ENCODE measurements around the gene ANOS1. TPM values are rescaled to one million over a fixed set of nuclear protein-coding genes. Genes with fewer than 3 reads are reported as not detected.
A peak's percentile ranks its signal among the peaks of the same experiment; 100 is the strongest.

The ANOS1 gene
- total RNA-seq, 2 donors from 2014 or later: 23.6 to 31.9 TPM

GRCh38 chrX:8755813-8756212, 23.9 kb upstream of the ANOS1 start:
- Histone ChIP-seq H3K4me1 (replicated peaks) (no peaks in the 10 kb centered on the region), H3K4me3 (no peak overlapping the region), H3K9me3 (no peaks in the 10 kb centered on the region), H3K36me3 (no peaks in the 10 kb centered on the region), H3K27ac (no peak overlapping the region), H3K27me3 (replicated peaks; ENCODE audit: insufficient read depth) (no peaks in the 10 kb centered on the region)
- no peak for DNase-seq (ENCODE audit: low spot score)
- TF ChIP-seq, protein P1, sequence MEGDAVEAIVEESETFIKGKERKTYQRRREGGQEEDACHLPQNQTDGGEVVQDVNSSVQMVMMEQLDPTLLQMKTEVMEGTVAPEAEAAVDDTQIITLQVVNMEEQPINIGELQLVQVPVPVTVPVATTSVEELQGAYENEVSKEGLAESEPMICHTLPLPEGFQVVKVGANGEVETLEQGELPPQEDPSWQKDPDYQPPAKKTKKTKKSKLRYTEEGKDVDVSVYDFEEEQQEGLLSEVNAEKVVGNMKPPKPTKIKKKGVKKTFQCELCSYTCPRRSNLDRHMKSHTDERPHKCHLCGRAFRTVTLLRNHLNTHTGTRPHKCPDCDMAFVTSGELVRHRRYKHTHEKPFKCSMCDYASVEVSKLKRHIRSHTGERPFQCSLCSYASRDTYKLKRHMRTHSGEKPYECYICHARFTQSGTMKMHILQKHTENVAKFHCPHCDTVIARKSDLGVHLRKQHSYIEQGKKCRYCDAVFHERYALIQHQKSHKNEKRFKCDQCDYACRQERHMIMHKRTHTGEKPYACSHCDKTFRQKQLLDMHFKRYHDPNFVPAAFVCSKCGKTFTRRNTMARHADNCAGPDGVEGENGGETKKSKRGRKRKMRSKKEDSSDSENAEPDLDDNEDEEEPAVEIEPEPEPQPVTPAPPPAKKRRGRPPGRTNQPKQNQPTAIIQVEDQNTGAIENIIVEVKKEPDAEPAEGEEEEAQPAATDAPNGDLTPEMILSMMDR (IDR thresholded peaks at IDR 0.05): no peak
- no peak for TF ChIP-seq POLR2AphosphoS5 (IDR thresholded peaks at IDR 0.05)
- TF ChIP-seq POLR2A (IDR thresholded peaks at IDR 0.05): no peak
- intact Hi-C loops (cut with DNase I): no loop called here

GRCh38 chrX:8755116-8755515, 23.2 kb upstream of the ANOS1 start:
- intact Hi-C loops (cut with DNase I): no loop called here
- DNase-seq (ENCODE audit: low spot score): no peak
- no peaks in the 10 kb centered on the region for H3K27me3 ChIP-seq (replicated peaks; ENCODE audit: insufficient read depth)

DNA sequence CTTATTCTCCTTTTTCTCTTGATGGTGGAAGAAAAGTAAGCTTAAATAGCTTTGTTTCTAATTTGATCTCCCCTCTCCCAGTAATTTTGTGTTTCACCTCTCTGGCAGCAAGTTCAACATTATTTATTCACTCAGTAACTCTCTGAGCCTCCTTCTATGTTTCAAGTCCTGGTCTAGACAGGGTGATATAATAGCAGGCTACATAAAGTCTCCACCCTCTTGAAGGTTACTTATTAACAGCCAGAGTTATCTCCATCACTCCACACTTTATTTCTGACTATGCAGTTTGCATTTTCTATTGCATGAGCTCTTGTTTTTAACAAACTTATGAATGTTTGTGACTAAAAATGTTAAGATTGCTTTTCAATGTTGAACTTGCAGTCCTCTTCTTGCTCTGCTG, 17.8 kb upstream of the ANOS1 start:
- Histone ChIP-seq H3K9me3 (no peaks in the 10 kb centered on the region), H3K4me3 (no peak overlapping the region), H3K27ac (no peak overlapping the region), H3K4me1 (replicated peaks) (no peaks in the 10 kb centered on the region), H3K36me3 (no peaks in the 10 kb centered on the region), H3K27me3 (replicated peaks; ENCODE audit: insufficient read depth) (no peaks in the 10 kb centered on the region)
- intact Hi-C loops (cut with DNase I): no loop called here
- no peak for DNase-seq (ENCODE audit: low spot score)
- TF ChIP-seq POLR2A (IDR thresholded peaks at IDR 0.05) (no peak), POLR2AphosphoS5 (IDR thresholded peaks at IDR 0.05) (no peak)
- TF ChIP-seq, protein P1 (IDR thresholded peaks at IDR 0.05): no peak

More at GRCh38 chrX:8755116-8755515, 23.2 kb upstream of the ANOS1 start:
- TF ChIP-seq POLR2A (IDR thresholded peaks at IDR 0.05) (no peak), POLR2AphosphoS5 (IDR thresholded peaks at IDR 0.05) (no peak)
- TF ChIP-seq, protein P1 (IDR thresholded peaks at IDR 0.05): no peak
- Histone ChIP-seq H3K27ac (no peak overlapping the region), H3K4me1 (replicated peaks) (no peaks in the 10 kb centered on the region), H3K36me3 (no peaks in the 10 kb centered on the region), H3K4me3 (no peak overlapping the region), H3K9me3 (no peaks in the 10 kb centered on the region)
- WGBS: 91% methylated on average over 4 of the region's 4 CpGs

GRCh38 chrX:8748855-8749254, 16.9 kb upstream of the ANOS1 start:
- DNase-seq (ENCODE audit: low spot score): no peak
- Histone ChIP-seq H3K4me1 (replicated peaks) (no peaks in the 10 kb centered on the region), H3K9me3 (no peaks in the 10 kb centered on the region), H3K4me3 (no peak overlapping the region), H3K27ac (no peak overlapping the region), H3K27me3 (replicated peaks; ENCODE audit: insufficient read depth) (no peaks in the 10 kb centered on the region), H3K36me3 (no peaks in the 10 kb centered on the region)
- WGBS: 7% methylated on average over 6 of the region's 6 CpGs
- intact Hi-C loops (cut with DNase I): no loop called here
- TF ChIP-seq, protein P1 (IDR thresholded peaks at IDR 0.05): peak in 2 of 4 experiments; percentile 28 to 39
- no peak for TF ChIP-seq POLR2AphosphoS5 (IDR thresholded peaks at IDR 0.05)

- Histone ChIP-seq H3K27ac (no peak overlapping the region), H3K36me3 (no peaks in the 10 kb centered on the region), H3K4me3 (no peak overlapping the region), H3K27me3 (replicated peaks; ENCODE audit: insufficient read depth) (no peaks in the 10 kb centered on the region), H3K9me3 (no peaks in the 10 kb centered on the region), H3K4me1 (replicated peaks) (no peaks in the 10 kb centered on the region)
- WGBS: 68% methylated on average over 9 of the region's 11 CpGs
- intact Hi-C loops (cut with DNase I): no loop called here
- DNase-seq (ENCODE audit: low spot score): peak; percentile 16
- TF ChIP-seq, protein P1 (IDR thresholded peaks at IDR 0.05): peak in 3 of 4 experiments; percentile 36 to 50 (median 46)
- TF ChIP-seq POLR2A (IDR thresholded peaks at IDR 0.05): no peak
Observed at GRCh38 chrX:8743126-8743732, 11.3 kb upstream of the ANOS1 start.
